Stimulated activated CD4-positive, alpha-beta T cell treated with anti-CD3 and anti-CD28 coated beads, Interleukin-1b, Interleukin-23, amount 100 ng/mL, for 1 hour (primary cell): ENCODE data around the gene FTSJ1.
"Not testable (repeated sequence)": the region's sequence is repeated elsewhere in the genome, so short reads cannot be mapped to it uniquely, and the experiment has no call there.

Source experiments
- DNase-seq, 2 donors: peaks; one replicate each; pipeline ENCODE4 v3.0.0-alpha.2; 2020; ENCODE audit warnings: low read depth in 2 of 2

FTSJ1 gene, protein sequence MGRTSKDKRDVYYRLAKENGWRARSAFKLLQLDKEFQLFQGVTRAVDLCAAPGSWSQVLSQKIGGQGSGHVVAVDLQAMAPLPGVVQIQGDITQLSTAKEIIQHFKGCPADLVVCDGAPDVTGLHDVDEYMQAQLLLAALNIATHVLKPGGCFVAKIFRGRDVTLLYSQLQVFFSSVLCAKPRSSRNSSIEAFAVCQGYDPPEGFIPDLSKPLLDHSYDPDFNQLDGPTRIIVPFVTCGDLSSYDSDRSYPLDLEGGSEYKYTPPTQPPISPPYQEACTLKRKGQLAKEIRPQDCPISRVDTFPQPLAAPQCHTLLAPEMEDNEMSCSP

GRCh38 chrX:48475774-48476577, at the start of gene FTSJ1:
Gene FTSJ1, plus strand, starts transcription at chrX:48476199. Its CDS starts 1,849 bp downstream, at chrX:48478048.
- DNase-seq: peak; percentile 64 to 71

DNA sequence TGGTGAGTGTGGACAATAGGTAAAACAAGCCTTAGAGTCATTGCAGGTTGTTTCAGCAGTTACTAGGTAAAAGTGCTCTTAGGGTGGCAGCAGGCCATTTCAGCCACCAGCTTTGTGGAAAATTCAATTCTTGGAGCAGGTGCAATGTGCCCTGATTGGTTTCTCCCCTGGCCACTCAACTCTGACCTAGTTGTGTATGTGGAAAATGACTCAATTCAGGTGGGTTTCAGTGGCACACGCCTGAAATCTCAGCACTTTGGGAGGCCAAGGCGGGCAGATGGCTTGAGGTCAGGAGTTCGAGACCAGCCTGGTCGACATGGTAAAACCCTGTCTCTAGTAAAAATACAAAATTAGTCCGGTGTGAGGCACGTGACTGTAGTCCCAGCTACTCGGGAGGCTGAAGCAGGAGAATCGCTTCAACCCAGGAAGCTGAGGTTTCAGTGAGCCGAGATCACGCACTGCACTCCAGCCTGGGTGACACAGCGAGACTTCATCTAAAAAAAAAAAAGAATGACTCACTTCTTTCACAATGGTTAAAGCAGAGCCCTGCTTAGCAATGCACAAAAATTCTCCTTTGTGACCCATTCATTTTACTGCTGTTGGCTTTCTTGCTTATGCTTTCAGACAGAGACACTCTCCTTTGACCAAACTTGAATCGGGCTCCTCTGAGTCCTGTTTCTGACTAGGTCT, 48.8 kb upstream of the FTSJ1 start:
- DNase-seq: not testable (repeated sequence)

DNA sequence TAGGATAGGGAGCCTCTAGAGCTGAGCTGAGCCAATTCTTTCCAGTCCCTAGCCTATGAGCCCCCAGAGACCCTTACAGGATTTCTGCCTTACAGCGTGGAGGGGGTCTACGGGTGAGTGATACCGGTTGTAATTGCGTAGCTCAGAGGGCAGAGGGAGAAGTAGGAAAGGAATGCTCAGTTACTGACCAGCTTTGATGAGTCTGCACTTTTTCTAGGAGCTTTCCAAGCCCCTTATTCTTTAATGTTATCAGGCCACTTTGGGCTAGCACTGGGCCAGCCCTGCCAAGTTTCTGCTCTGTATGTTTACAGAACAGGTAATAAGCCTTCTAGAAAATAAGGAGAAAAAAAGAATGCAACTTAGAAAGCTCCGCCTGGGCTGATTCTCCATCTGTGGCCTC, 46.4 kb upstream of the FTSJ1 start:
- DNase-seq: not testable (repeated sequence)

GRCh38 chrX:48430166-48430565, 45.8 kb upstream of the FTSJ1 start:
- not testable (repeated sequence) for DNase-seq

GRCh38 chrX:48433713-48434112, 42.3 kb upstream of the FTSJ1 start:
- not testable (repeated sequence) for DNase-seq

DNA sequence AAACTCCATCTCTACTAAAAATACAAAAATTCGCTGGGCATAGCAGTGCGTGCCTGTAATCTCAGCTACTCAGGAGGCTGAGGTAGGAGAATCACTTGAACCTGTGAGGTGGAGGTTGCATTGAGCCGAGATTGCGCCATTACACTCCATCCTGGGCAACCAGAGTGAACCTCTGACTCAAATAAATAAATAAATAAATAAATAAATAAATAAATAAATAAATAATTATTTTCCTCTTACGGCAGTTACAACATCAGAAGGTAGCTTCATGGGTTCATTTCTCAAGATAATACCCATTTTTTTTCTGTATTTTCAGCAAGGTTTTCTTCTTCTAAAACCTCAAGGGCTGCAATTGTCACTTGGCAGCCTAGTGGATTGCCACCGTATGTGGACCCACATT, 28.8 kb upstream of the FTSJ1 start:
- DNase-seq: not testable (repeated sequence)

DNA sequence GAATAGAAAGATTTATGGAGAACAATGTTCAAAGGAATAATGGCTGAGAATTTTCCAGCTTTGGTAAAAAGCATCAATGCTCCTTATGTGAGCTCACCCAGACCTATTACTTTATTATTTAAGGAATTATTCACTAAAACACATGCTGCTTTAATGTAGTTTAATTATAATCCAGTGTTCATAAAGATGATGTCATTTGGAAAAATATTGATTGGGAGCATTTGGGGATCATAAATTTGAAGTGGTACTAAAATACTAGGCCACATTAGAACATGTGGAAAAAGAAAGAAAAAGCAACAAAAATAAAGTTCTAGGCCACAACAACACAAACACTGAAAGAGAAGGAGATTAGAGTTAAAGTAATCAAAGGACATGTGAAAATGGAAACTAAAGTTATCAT, 25.9 kb upstream of the FTSJ1 start:
- DNase-seq: no peak

DNA sequence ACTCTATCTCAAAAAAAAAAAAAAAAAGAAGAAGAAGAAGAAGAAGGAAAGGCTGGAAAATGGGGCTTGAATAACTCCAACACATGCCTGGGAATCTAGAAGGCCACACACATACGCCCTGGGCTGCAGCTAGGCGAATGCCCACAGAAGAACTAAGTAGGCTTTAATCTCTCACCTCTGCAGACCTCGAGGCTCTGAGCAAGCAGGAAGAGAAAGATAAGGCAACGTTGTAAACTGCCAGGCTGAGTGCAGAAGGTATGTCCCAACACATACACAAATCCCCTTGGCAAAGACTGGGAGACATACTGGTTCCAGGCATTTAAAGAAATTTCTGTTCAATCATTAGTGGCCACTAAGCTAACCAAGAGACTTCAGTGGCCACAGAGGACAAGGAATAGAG, 24.3 kb upstream of the FTSJ1 start:
- no peak for DNase-seq

GRCh38 chrX:48456628-48457331, 19.2 kb upstream of the FTSJ1 start:
- DNase-seq: no peak

DNA sequence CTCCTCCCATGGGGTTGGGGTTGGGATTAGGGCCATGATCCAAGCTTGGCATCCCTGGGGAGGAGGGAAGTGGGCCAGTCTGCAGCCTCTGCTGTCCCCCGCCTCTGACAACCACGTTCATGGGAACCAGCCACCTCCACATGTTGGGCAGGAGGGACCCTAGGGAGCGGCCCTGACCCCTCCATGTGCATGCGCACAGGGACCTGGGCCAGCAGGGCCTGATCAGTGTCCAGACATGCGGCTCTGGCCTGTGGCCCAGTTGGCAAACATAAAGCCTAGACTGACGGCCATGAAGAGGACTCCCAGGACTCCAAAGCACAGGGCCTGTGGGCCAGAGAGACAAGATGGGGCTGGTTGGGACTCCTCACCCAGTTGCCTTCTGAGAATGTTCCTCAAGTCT, 17.3 kb upstream of the FTSJ1 start:
- DNase-seq: no peak

- DNase-seq: no peak
Measured at GRCh38 chrX:48459483-48459882, 16.5 kb upstream of the FTSJ1 start.

GRCh38 chrX:48460031-48460430, 16.0 kb upstream of the FTSJ1 start:
- no peak for DNase-seq

- DNase-seq: no peak
Measured at GRCh38 chrX:48460606-48461005, 15.4 kb upstream of the FTSJ1 start.

- no peak for DNase-seq
Measured at GRCh38 chrX:48461830-48462229, 14.2 kb upstream of the FTSJ1 start.

- no peak for DNase-seq
Measured at GRCh38 chrX:48465336-48465933, 10.6 kb upstream of the FTSJ1 start.

DNA sequence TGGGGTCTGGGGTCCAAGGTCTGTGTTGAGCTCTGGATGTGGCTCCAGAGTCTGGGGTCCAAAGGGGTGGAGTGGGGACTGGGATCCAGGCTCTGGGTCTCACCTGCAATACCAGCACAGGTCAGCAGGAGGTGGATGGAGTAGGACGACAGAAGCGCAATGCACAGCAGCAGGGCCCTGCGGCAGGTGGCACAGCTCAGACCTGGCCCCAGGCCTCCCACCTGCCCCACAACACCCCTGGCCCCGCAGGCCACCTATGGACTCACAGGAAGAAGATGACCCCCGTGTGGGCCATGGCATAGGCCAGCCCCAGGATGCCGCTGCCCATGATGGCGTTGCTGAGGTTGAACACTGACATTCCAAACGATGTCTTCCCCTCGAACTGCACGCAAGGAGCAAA, 9.3 kb upstream of the FTSJ1 start:
- DNase-seq: no peak

DNA sequence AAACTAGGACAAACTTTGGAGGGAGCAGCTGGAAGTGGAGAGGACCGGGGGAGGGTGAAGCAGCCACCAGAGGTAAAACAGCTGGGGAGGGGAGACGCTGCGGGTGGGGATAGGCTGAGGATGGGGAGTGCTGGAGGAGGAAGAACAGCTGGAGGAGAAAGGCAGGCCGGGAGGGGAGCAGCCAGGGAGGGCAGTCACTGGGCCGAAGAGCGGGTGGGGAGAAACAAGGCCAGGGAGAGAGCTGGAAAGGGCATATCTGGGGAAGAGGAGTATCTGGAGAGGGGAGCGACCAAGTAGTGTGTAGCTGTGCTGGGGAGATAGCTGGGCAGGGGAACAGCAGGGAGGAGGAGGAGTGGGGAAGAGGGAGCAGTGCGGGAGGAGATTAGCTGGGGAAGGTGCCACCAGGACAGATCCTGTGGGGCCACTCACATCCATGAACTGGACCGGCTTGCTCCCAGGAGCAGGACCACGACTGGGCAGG, 8.7 kb upstream of the FTSJ1 start:
- DNase-seq: no peak

- DNase-seq: peak in 1 of 2 donors; percentile 33
Measured at GRCh38 chrX:48468247-48468671, 7.7 kb upstream of the FTSJ1 start.

DNA sequence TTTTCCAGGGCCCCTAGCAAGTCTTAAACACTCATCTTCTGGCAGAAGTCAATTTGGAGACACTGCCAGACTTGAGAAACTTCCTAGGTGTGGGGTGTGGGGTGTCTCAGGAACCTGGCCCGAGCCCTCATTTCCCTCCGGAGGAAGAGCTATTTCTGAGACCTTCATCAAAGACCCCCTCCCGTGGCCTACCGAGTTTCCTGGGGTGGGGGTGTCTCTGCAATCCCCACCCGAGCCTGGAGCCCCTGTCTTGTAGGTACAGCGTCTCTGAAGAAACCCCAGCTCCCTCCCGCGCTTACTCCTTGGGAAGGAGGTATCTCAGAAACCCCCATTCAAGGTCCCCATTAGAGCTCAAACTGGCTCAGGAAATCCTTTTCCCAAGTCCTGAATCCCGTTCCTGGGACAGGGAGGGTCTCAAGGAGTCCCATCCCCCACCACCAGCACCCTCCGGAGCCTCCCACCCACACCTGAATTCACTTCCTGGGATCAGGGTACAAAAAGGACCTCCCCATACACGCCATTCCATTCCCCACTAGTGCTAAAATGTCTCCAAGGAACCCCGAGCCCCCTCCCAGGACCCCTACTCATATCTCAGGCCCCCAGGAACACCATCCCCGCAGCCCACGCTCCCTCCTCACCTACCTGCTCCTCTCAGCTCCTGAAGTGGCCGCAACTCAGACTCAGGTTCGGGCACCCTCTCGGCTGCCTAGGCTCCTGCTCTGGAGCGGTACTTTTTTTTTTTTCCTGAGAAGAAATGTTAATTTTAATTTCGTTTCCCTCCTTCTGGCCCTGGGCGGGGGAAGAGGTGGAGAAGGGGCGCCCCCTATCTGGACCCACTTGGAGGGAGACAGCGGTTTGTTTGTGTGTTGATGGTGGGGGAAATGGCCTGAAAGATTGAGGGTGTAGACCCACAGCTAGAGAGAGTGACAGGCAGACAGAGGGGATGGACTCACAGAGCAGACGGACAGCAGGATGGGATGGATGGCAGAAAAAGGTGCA, 7.0 kb upstream of the FTSJ1 start:
- DNase-seq: peak in 1 of 2 donors; percentile 17
